H1 (cell line): ENCODE data around the gene MAGI1. TPM values are rescaled to one million over a fixed set of nuclear protein-coding genes. Genes with fewer than 3 reads are reported as not detected.

Experiments
- CTCF ChIA-PET: fragments of 300-600 bp; sonication (Branson Sonifier 250); formaldehyde crosslinking; loops from one replicate; lab custom pipeline; 2021; ENCODE audit not compliant: partially characterized antibody; lab: Charles Lee
- POLR2A ChIA-PET: fragments of 300-600 bp; sonication (Branson Sonifier 250); formaldehyde crosslinking; loops from one replicate; lab custom pipeline; 2021; ENCODE audit warnings: inconsistent platforms; ENCODE audit not compliant: partially characterized antibody; lab: Charles Lee
- DNase-seq, 2 experiments: peaks; one replicate each; pipeline versions ENCODE4 v3.0.0 to v3.0.0-alpha.2; 2010 to 2022; ENCODE audit warnings: low spot score in 2 of 2, low read depth in 1 of 2, mixed read lengths in 1 of 2
- FAIRE-seq: peaks from 2 replicates; lab custom pipeline; 2011; peaks lifted over from hg19 to GRCh38; lab: Jason Lieb, UNC
- H2AFZ ChIP-seq: 2 replicates; pipeline ENCODE4 v1.8.1; 2012; ENCODE audit warnings: low read length, inconsistent platforms
- H2AK5ac ChIP-seq: 2 replicates; pipeline ENCODE4 v1.6.1; 2013; ENCODE audit warnings: low read depth, low read length
- H2BK120ac ChIP-seq: replicated peaks from 2 replicates; pipeline ENCODE3; 2013; ENCODE audit warnings: low read depth, low read length, inconsistent platforms
- H2BK12ac ChIP-seq: 2 replicates; pipeline ENCODE4 v1.6.1; 2013; ENCODE audit warnings: low read depth, low read length
- H2BK15ac ChIP-seq: 2 replicates; pipeline ENCODE4 v1.6.1; 2013; ENCODE audit warnings: low read length
- H2BK20ac ChIP-seq: 2 replicates; pipeline ENCODE4 v1.6.1; 2013; ENCODE audit warnings: low read length
- H2BK5ac ChIP-seq: 2 replicates; pipeline ENCODE4 v1.6.1; 2013; ENCODE audit warnings: low read depth, low read length
- H3K14ac ChIP-seq: 2 replicates; pipeline ENCODE4 v1.6.1; 2013; ENCODE audit warnings: inconsistent platforms; ENCODE audit not compliant: insufficient read length
- H3K18ac ChIP-seq: 2 replicates; pipeline ENCODE4 v1.6.1; 2013; ENCODE audit warnings: low read length; ENCODE audit errors: extremely low read depth
- H3K23ac ChIP-seq: 2 replicates; pipeline ENCODE4 v1.6.1; 2013; ENCODE audit warnings: inconsistent platforms; ENCODE audit not compliant: insufficient read length
- H3K23me2 ChIP-seq: 2 replicates; pipeline ENCODE4 v1.6.1; 2013; ENCODE audit warnings: low read depth, low read length
- H3K27ac ChIP-seq: 2 replicates; pipeline ENCODE4 v1.6.1; 2011; ENCODE audit warnings: low read depth, low read length, inconsistent platforms
- H3K27me3 ChIP-seq, 4 experiments: replicated peaks in 1 of 4; 1 replicate in 1 of 4; 2 replicates in 3 of 4; pipeline versions ENCODE4 v1.6.1 to v1.8.1; 2011 to 2013; ENCODE audit warnings: low read length in 3 of 4, mild to moderate bottlenecking in 3 of 4, inconsistent platforms in 2 of 4, mixed read lengths in 2 of 4, moderate library complexity in 1 of 4; ENCODE audit not compliant: control insufficient read depth in 3 of 4, insufficient read depth in 3 of 4; ENCODE audit errors: extremely low read depth in 1 of 4
- H3K36me3 ChIP-seq, 4 experiments: 2 replicates each; pipeline versions ENCODE4 v1.6.1 to v1.8.1; 2011 to 2013; ENCODE audit warnings: mild to moderate bottlenecking in 4 of 4, low read length in 3 of 4, moderate library complexity in 2 of 4, control low read depth in 1 of 4, inconsistent platforms in 1 of 4; ENCODE audit not compliant: insufficient read depth in 4 of 4, control insufficient read depth in 2 of 4
- H3K4ac ChIP-seq: replicated peaks from 2 replicates; pipeline ENCODE3; 2013; ENCODE audit warnings: low read length, low read depth, mixed read lengths, inconsistent platforms; ENCODE audit not compliant: insufficient read length
- H3K4me1 ChIP-seq, 4 experiments: replicated peaks in 1 of 4; 1 replicate in 1 of 4; 2 replicates in 3 of 4; pipeline versions ENCODE4 v1.6.1 to v1.8.1; 2011 to 2013; ENCODE audit warnings: low read length in 3 of 4, inconsistent platforms in 2 of 4, mixed read lengths in 1 of 4; ENCODE audit not compliant: insufficient read depth in 4 of 4, control insufficient read depth in 3 of 4
- H3K4me2 ChIP-seq, 2 experiments: 2 replicates each; pipeline versions ENCODE4 v1.6.1 to v1.8.1; 2011 to 2013; ENCODE audit warnings: low read depth in 2 of 2, low read length in 2 of 2, control low read depth in 1 of 2, inconsistent platforms in 1 of 2, mild to moderate bottlenecking in 1 of 2; ENCODE audit not compliant: insufficient read depth in 1 of 2
- H3K4me3 ChIP-seq, 4 experiments: fragments of 200-600, 300-600 bp in 1 of 4; sonication (generic), shearing (Covaris generic), sonication (Bioruptor Twin) in 1 of 4; 2 replicates each; pipeline versions ENCODE4 v1.5.1 to v1.8.1; 2011 to 2016; ENCODE audit warnings: low read length in 4 of 4, low read depth in 3 of 4, control low read depth in 2 of 4, inconsistent platforms in 2 of 4, mild to moderate bottlenecking in 2 of 4, mixed read lengths in 1 of 4, moderate library complexity in 1 of 4; ENCODE audit not compliant: insufficient read depth in 2 of 4; ENCODE audit errors: extremely low read depth in 1 of 4
- H3K56ac ChIP-seq: replicated peaks from 2 replicates; pipeline ENCODE3; 2013; ENCODE audit warnings: low read depth, mild to moderate bottlenecking, mixed read lengths, low read length, inconsistent platforms; ENCODE audit not compliant: insufficient read length
- H3K79me1 ChIP-seq: 2 replicates; pipeline ENCODE4 v1.6.1; 2013; ENCODE audit warnings: low read depth, low read length, control low read depth
- H3K79me2 ChIP-seq, 2 experiments: 2 replicates each; pipeline versions ENCODE4 v1.6.1 to v1.8.1; 2012 to 2013; ENCODE audit warnings: low read length in 2 of 2, mild to moderate bottlenecking in 2 of 2, inconsistent platforms in 1 of 2; ENCODE audit not compliant: insufficient read depth in 2 of 2, control insufficient read depth in 1 of 2
- H3K9ac ChIP-seq, 4 experiments: replicated peaks in 1 of 4; 1 replicate in 1 of 4; 2 replicates in 3 of 4; pipeline versions ENCODE4 v1.6.1 to v1.8.1; 2011 to 2013; ENCODE audit warnings: low read depth in 3 of 4, low read length in 3 of 4, control low read depth in 2 of 4, mild to moderate bottlenecking in 2 of 4, moderate library complexity in 2 of 4, inconsistent platforms in 1 of 4; ENCODE audit errors: extremely low read depth in 1 of 4
- H3K9me3 ChIP-seq, 2 experiments: 2 replicates each; pipeline versions ENCODE4 v1.6.1 to v1.8.1; 2012 to 2013; ENCODE audit warnings: mild to moderate bottlenecking in 2 of 2, moderate library complexity in 2 of 2, control low read depth in 1 of 2, inconsistent platforms in 1 of 2, low read depth in 1 of 2, low read length in 1 of 2, mixed read lengths in 1 of 2; ENCODE audit not compliant: insufficient read depth in 2 of 2
- H4K20me1 ChIP-seq, 2 experiments: replicated peaks in 1 of 2; 2 replicates each; pipeline versions ENCODE3 to v1.8.1; 2011 to 2013; ENCODE audit warnings: inconsistent platforms in 2 of 2, low read length in 2 of 2, mild to moderate bottlenecking in 1 of 2; ENCODE audit not compliant: insufficient read depth in 2 of 2, control insufficient read depth in 1 of 2
- H4K5ac ChIP-seq: 2 replicates; pipeline ENCODE4 v1.6.1; 2013; ENCODE audit warnings: low read length, low read depth, mixed read lengths, inconsistent platforms; ENCODE audit not compliant: insufficient read length
- H4K8ac ChIP-seq: 2 replicates; pipeline ENCODE4 v1.8.0; 2013; ENCODE audit warnings: mild to moderate bottlenecking, moderate library complexity, low read length, inconsistent platforms; ENCODE audit not compliant: insufficient read depth; ENCODE audit errors: extremely low read depth
- H4K91ac ChIP-seq: replicated peaks from 2 replicates; pipeline ENCODE3; 2013; ENCODE audit warnings: low read length, mixed read lengths, inconsistent platforms; ENCODE audit not compliant: insufficient read length
- CEBPB ChIP-seq: IDR thresholded peaks from 2 replicates; pipeline ENCODE4 v1.6.1; 2012; ENCODE audit warnings: low read depth, low read length
- HDAC2 ChIP-seq, 2 experiments: fragments of 300-600 bp in 1 of 2; sonication (generic) in 1 of 2; IDR thresholded peaks; 2 replicates each; pipeline ENCODE4 v1.6.1; 2011 to 2012; ENCODE audit warnings: low read depth in 2 of 2, low read length in 2 of 2, mild to moderate bottlenecking in 2 of 2, moderate library complexity in 2 of 2, borderline replicate concordance in 1 of 2, inconsistent platforms in 1 of 2
- NRF1 ChIP-seq: IDR thresholded peaks from 2 replicates; pipeline ENCODE4 v1.6.1; 2011; ENCODE audit warnings: mild to moderate bottlenecking, low read depth, low read length, improper control_type of control experiment
- WGBS, 2 experiments: shearing (Covaris generic) in 1 of 2; methylation state at CpG; one replicate each; pipeline versions ENCODE4 v1.1.6 to v1.1.7; 2013 to 2015; ENCODE audit warnings: low lambda C conversion rate in 2 of 2, mixed read lengths in 2 of 2, inconsistent platforms in 1 of 2, low coverage in 1 of 2, missing lambda C conversion rate in 1 of 2; ENCODE audit not compliant: insufficient replicate concordance in 2 of 2, insufficient coverage in 1 of 2, insufficient read length in 1 of 2; ENCODE audit errors: extremely low coverage in 1 of 2, missing lambda C conversion rate in 1 of 2; 5-methylcytosine and 5-hydroxymethylcytosine counted together
- polyA plus RNA-seq, 7 experiments: library from polyadenylated mRNA; depleted of rRNA in 3 of 7; stranded (reverse) in 5 of 7; unstranded in 2 of 7; fragments of >200 nt in 5 of 7; fragments of 200-250 nt in 2 of 7; gene quantifications; 1 replicate in 5 of 7; 2 replicates in 1 of 7; 4 replicates in 1 of 7; pipeline versions ENCODE4 v1.2.1 to v1.2.3, GENCODE V29; 2011 to 2013; ENCODE audit warnings: missing spikeins in 2 of 7, mixed read lengths in 2 of 7
- total RNA-seq: library from RNA; stranded (reverse); fragmentation: NEBNext Ultra II Directional; extraction: Animal tissue kit (Norgen Biotek cat#: 25700); gene quantifications from 2 replicates; pipeline ENCODE4 v1.2.1, GENCODE V29; 2021

The MAGI1 gene
- total and polyA plus RNA-seq, 2 of the 8 experiments (the other 6 are each of a cell fraction or from before 2014, with no cell fraction given), result 19.8 to 78.0 TPM

DNA sequence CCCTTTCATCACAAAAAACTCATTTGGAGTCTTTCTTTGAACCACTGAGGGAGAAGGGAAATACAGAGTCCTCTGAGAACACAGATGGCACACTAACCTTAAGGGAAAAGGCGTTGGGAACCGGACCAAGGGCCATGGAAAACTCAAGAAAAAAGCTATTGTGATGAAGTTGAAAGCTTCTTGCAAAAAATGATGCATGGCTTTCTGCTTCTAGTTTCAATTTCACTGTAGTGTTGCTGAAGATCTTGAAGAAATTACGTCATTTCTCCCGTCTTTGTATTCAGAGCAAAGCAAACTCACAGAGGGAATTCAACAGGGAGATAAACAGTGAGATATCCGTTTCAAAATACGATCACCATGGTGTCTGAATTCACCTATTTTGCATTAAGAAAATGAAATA lies 708.6 kb downstream of the MAGI1 start:
- no peaks in the 10 kb centered on the region for H4K20me1 ChIP-seq
- H2BK12ac ChIP-seq, result no peak overlapping the region
- no peak overlapping the region for H4K5ac ChIP-seq
- no peak overlapping the region for H3K4me3 ChIP-seq
- H3K23me2 ChIP-seq, result no peaks in the 10 kb centered on the region
- no peak overlapping the region for H3K9ac ChIP-seq
- 87% methylated on average over 6 of the region's 6 CpGs; no CpG with 5 or more reads in 1 of the 2 experiments for WGBS, 2 experiments
- H2BK15ac ChIP-seq, result no peak overlapping the region
- POLR2A ChIA-PET, result no interaction called here
- no peaks in the 10 kb centered on the region for H3K79me2 ChIP-seq
- H2AK5ac ChIP-seq, result no peak overlapping the region
- H3K79me1 ChIP-seq, result no peaks in the 10 kb centered on the region
- H2BK5ac ChIP-seq, result no peak overlapping the region
- no peak overlapping the region for H3K4ac ChIP-seq
- no peak overlapping the region for H4K8ac ChIP-seq
- no peak overlapping the region for H3K4me2 ChIP-seq
- no peak overlapping the region for H2BK120ac ChIP-seq
- H3K14ac ChIP-seq, result no peak overlapping the region
- H3K18ac ChIP-seq, result no peak overlapping the region
- no peak overlapping the region for H3K27ac ChIP-seq
- no peak for TF ChIP-seq HDAC2 (IDR thresholded peaks at IDR 0.05; ENCODE audit: borderline replicate concordance in 1 of 2, low read depth in 2 of 2, low read length in 2 of 2)
- no peak for TF ChIP-seq CEBPB
- TF ChIP-seq NRF1, result no peak
- TF ChIP-seq, all 59 proteins: peak for 0
- Histone ChIP-seq H3K27me3 (no peaks in the 10 kb centered on the region), H3K4me1 (peaks cover 0 to 5% (median 0%) of the 10 kb centered on the region in 4 experiments; a peak in 1 of 7 replicates), H3K56ac (no peak overlapping the region), H4K91ac (no peak overlapping the region), H3K9me3 (no peaks in the 10 kb centered on the region), H2BK20ac (no peak overlapping the region), H3K23ac (no peak overlapping the region), H3K36me3 (no peaks in the 10 kb centered on the region), H2AFZ (no peak overlapping the region)
- CTCF ChIA-PET, result interaction anchor here (0.8 to 1.5 kb wide), 7 partner anchors 12 to 800 kb away, joined by 3 to 6 read pairs (median 3); no protein-coding TSS in a partner anchor
- no peak for FAIRE-seq
- DNase-seq, result no peak
